Peyer's patch (tissue), 4 donors: ENCODE results near the gene DNMT1.

Experiments
- POLR2A ChIP-seq, 2 donors: fragments of 450-650 bp; IDR thresholded peaks; one replicate each; pipeline ENCODE4 v1.5.1; 2017; ENCODE audit warnings: antibody characterized with exemption in 2 of 2, mild to moderate bottlenecking in 2 of 2, moderate library complexity in 2 of 2
- TF ChIP-seq, protein P1 (sequence below), 6 experiments: fragments of 450-650 bp in 4 of 6; fragments of 200-600 bp in 2 of 6; sonication (generic) in 1 of 6; IDR thresholded peaks; one replicate each; pipeline ENCODE4 v1.5.1; 2017 to 2019; ENCODE audit warnings: antibody characterized with exemption in 6 of 6, mild to moderate bottlenecking in 3 of 6, moderate library complexity in 1 of 6

DNA sequence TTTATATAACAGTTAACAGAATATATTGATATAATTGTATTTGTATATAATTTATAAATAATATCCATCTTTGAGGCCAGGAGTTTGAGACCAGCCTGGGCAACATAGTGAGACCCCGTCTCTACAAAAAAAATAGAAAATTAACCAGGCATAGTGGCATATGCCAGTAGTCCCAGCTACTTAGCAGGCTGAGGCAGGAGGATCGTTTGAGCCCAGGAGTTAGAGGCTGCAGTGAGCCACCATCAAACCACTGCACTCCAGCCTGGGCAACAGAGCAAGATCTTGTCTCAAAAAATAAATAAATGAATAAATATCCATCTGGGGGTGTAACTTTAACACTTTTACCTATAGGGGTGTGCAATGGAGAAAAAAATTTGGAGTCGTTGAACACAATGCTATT, 110.0 kb downstream of the DNMT1 start:
- TF ChIP-seq, protein P1, sequence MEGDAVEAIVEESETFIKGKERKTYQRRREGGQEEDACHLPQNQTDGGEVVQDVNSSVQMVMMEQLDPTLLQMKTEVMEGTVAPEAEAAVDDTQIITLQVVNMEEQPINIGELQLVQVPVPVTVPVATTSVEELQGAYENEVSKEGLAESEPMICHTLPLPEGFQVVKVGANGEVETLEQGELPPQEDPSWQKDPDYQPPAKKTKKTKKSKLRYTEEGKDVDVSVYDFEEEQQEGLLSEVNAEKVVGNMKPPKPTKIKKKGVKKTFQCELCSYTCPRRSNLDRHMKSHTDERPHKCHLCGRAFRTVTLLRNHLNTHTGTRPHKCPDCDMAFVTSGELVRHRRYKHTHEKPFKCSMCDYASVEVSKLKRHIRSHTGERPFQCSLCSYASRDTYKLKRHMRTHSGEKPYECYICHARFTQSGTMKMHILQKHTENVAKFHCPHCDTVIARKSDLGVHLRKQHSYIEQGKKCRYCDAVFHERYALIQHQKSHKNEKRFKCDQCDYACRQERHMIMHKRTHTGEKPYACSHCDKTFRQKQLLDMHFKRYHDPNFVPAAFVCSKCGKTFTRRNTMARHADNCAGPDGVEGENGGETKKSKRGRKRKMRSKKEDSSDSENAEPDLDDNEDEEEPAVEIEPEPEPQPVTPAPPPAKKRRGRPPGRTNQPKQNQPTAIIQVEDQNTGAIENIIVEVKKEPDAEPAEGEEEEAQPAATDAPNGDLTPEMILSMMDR (IDR thresholded peaks at IDR 0.05), result no peak
- no peak for TF ChIP-seq POLR2A (IDR thresholded peaks at IDR 0.05)
